Ovary (tissue), 1 donor: ENCODE data around the gene NDUFA1.
A peak's percentile ranks its signal among the peaks of the same experiment; 100 is the strongest.

Experiments used
- EP300 ChIP-seq: sonication (generic); formaldehyde crosslinking; IDR thresholded peaks from one replicate; pipeline ENCODE4 v1.6.1; 2017; ENCODE audit warnings: antibody characterized with exemption
- POLR2A ChIP-seq: fragments of 450-650 bp; IDR thresholded peaks from one replicate; pipeline ENCODE4 v1.6.1; 2017; ENCODE audit warnings: antibody characterized with exemption, mild to moderate bottlenecking, moderate library complexity

GRCh38 chrX:119852382-119853353, 19.0 kb upstream of the NDUFA1 start, which contains the start of gene UPF3B:
- peak; percentile 56 for TF ChIP-seq POLR2A
- TF ChIP-seq EP300, result no peak
